ENCODE measurements around the gene CCDC137. TPM values are rescaled to one million over a fixed set of nuclear protein-coding genes. Genes with fewer than 3 reads are reported as not detected.

CCDC137 gene
- total and polyA plus RNA-seq, 2 donors (not counting 3 experiments of a cell fraction or from before 2014, with no cell fraction given), result 12.9 to 32.2 TPM

GRCh38 chr17:81686614-81687013 lies 20.1 kb downstream of the CCDC137 start:
- ChIA-PET POLR2A (no interaction called here), CTCF (no interaction called here)
- peaks cover 78% of the 10 kb centered on the region for H3K79me2 ChIP-seq (ENCODE audit: control insufficient read depth, insufficient read depth, low read length)
- H3K4me3 ChIP-seq (replicated peaks in 1 of 3; ENCODE audit: insufficient read depth in 1 of 3, low read depth in 1 of 3, low read length in 3 of 3), result no peak overlapping the region
- BruUV-seq (replicated peaks), result no TSS peak
- H3K27me3 ChIP-seq (ENCODE audit: control insufficient read depth in 2 of 2, insufficient read depth in 2 of 2, low read length in 2 of 2), result no peaks in the 10 kb centered on the region
- no peak overlapping the region for H3K27ac ChIP-seq (ENCODE audit: insufficient read depth, low read depth, low read length)
- H3K36me3 ChIP-seq (ENCODE audit: control insufficient read depth in 2 of 2, extremely low read depth in 1 of 2, insufficient read depth in 2 of 2, low read length in 2 of 2), result peaks cover 11 to 58% of the 10 kb centered on the region in 2 experiments
- no peak overlapping the region for H2AFZ ChIP-seq (ENCODE audit: low read depth, low read length)
- DNase-seq (ENCODE audit: low read depth, low spot score), result no peak
- H3K9ac ChIP-seq (replicated peaks; ENCODE audit: extremely low read depth, insufficient read depth, low read length), result no peak overlapping the region
- H3K9me1 ChIP-seq (replicated peaks; ENCODE audit: control insufficient read depth, extremely low read depth, insufficient read depth, low read length), result no peaks in the 10 kb centered on the region
- dilution Hi-C loops (cut with MboI; ENCODE audit: extremely low pct_ligation_motif_present, low sequenced_read_pairs) (no loop called here), intact Hi-C loops (cut with micrococcal nuclease) (no loop called here)
- no peaks in the 10 kb centered on the region for H3K9me3 ChIP-seq (replicated peaks; ENCODE audit: control insufficient read depth, insufficient read depth, low read length)
- TF ChIP-seq JUN (IDR thresholded peaks at IDR 0.05; ENCODE audit: borderline replicate concordance, insufficient read depth, insufficient read length, low read depth) (no peak), POLR2A (IDR thresholded peaks at IDR 0.05; ENCODE audit: low read depth, low read length) (no peak), MAX (IDR thresholded peaks at IDR 0.05; ENCODE audit: insufficient read depth, insufficient read length) (no peak), GATA2 (IDR thresholded peaks at IDR 0.05; ENCODE audit: insufficient read depth, insufficient read length, low read depth, low read length) (no peak), FOS (IDR thresholded peaks at IDR 0.05; ENCODE audit: borderline replicate concordance, insufficient read depth, low read length) (no peak), MYC (IDR thresholded peaks at IDR 0.05; ENCODE audit: low read depth, low read length) (no peak)
- H3K4me1 ChIP-seq (ENCODE audit: control insufficient read depth, extremely low read depth, insufficient read depth, low read length), result peaks cover 16% of the 10 kb centered on the region
- no peak for FAIRE-seq
- no peaks in the 10 kb centered on the region for H4K20me1 ChIP-seq (replicated peaks; ENCODE audit: control insufficient read depth, extremely low read depth, insufficient read depth, low read length)
- H3K4me2 ChIP-seq (ENCODE audit: insufficient read depth, low read length), result no peak overlapping the region

- Histone ChIP-seq H3K4me2 (ENCODE audit: insufficient read depth, low read length) (no peak overlapping the region), H3K9ac (replicated peaks; ENCODE audit: extremely low read depth, insufficient read depth, low read length) (no peak overlapping the region), H3K9me3 (replicated peaks; ENCODE audit: control insufficient read depth, insufficient read depth, low read length) (no peaks in the 10 kb centered on the region), H3K4me1 (ENCODE audit: control insufficient read depth, extremely low read depth, insufficient read depth, low read length) (peaks cover 13% of the 10 kb centered on the region), H3K27ac (ENCODE audit: insufficient read depth, low read depth, low read length) (no peak overlapping the region), H3K9me1 (replicated peaks; ENCODE audit: control insufficient read depth, extremely low read depth, insufficient read depth, low read length) (no peaks in the 10 kb centered on the region), H3K4me3 (replicated peaks in 1 of 3; ENCODE audit: insufficient read depth in 1 of 3, low read depth in 1 of 3, low read length in 3 of 3) (no peak overlapping the region), H3K79me2 (ENCODE audit: control insufficient read depth, insufficient read depth, low read length) (peaks cover 71% of the 10 kb centered on the region), H3K36me3 (ENCODE audit: control insufficient read depth in 2 of 2, extremely low read depth in 1 of 2, insufficient read depth in 2 of 2, low read length in 2 of 2) (peaks cover 15 to 69% of the 10 kb centered on the region in 2 experiments), H3K27me3 (ENCODE audit: control insufficient read depth in 2 of 2, insufficient read depth in 2 of 2, low read length in 2 of 2) (no peaks in the 10 kb centered on the region), H2AFZ (ENCODE audit: low read depth, low read length) (no peak overlapping the region), H4K20me1 (replicated peaks; ENCODE audit: control insufficient read depth, extremely low read depth, insufficient read depth, low read length) (no peaks in the 10 kb centered on the region)
- FAIRE-seq (no peak), DNase-seq (ENCODE audit: low read depth, low spot score) (no peak)
- TF ChIP-seq FOS (IDR thresholded peaks at IDR 0.05; ENCODE audit: borderline replicate concordance, insufficient read depth, low read length) (no peak), MYC (IDR thresholded peaks at IDR 0.05; ENCODE audit: low read depth, low read length) (no peak), CTCF (IDR thresholded peaks at IDR 0.05; ENCODE audit: extremely low read depth in 1 of 2, insufficient read depth in 1 of 2, low read depth in 1 of 2, low read length in 2 of 2) (no peak), EZH2 (IDR thresholded peaks at IDR 0.05; ENCODE audit: borderline replicate concordance, low read depth, low read length, severe bottlenecking) (no peak), GATA2 (IDR thresholded peaks at IDR 0.05; ENCODE audit: insufficient read depth, insufficient read length, low read depth, low read length) (no peak), POLR2AphosphoS5 (IDR thresholded peaks at IDR 0.05; ENCODE audit: insufficient read depth, low read depth, low read length) (no peak), POLR2A (IDR thresholded peaks at IDR 0.05; ENCODE audit: low read depth, low read length) (no peak), JUN (IDR thresholded peaks at IDR 0.05; ENCODE audit: borderline replicate concordance, insufficient read depth, insufficient read length, low read depth) (no peak), MAX (IDR thresholded peaks at IDR 0.05; ENCODE audit: insufficient read depth, insufficient read length) (no peak)
- POLR2A ChIA-PET, result no interaction called here
- CTCF ChIA-PET, result no interaction called here
- no TSS peak for BruUV-seq (replicated peaks)
- dilution Hi-C loops (cut with MboI; ENCODE audit: extremely low pct_ligation_motif_present, low sequenced_read_pairs), result no loop called here
- intact Hi-C loops (cut with micrococcal nuclease), result no loop called here
Measured at GRCh38 chr17:81687770-81688541, 21.4 kb downstream of the CCDC137 start.
